Transverse colon (tissue), 4 donors: ENCODE measurements around the gene STING1.

Experiments
- EP300 ChIP-seq: sonication (generic); formaldehyde crosslinking; IDR thresholded peaks from one replicate; pipeline ENCODE4 v1.6.1; 2017; ENCODE audit warnings: antibody characterized with exemption, low read depth
- POLR2A ChIP-seq: fragments of 450-650 bp; IDR thresholded peaks from one replicate; pipeline ENCODE4 v1.6.1; 2016; ENCODE audit warnings: antibody characterized with exemption, mild to moderate bottlenecking, moderate library complexity
- POLR2AphosphoS5 ChIP-seq, 3 donors: sonication (generic); formaldehyde crosslinking; IDR thresholded peaks; one replicate each; pipeline ENCODE4 v1.6.1; 2016; ENCODE audit warnings: antibody characterized with exemption in 3 of 3
- TF ChIP-seq, protein P1 (sequence below), 5 experiments: fragments of 200-600 bp in 3 of 5; fragments of 450-650 bp in 2 of 5; sonication (generic) in 3 of 5; IDR thresholded peaks; 1 replicate in 2 of 5; 2 replicates in 3 of 5; pipeline ENCODE4 v1.5.1; 2016 to 2017; ENCODE audit warnings: antibody characterized with exemption in 5 of 5, inconsistent platforms in 3 of 5, mild to moderate bottlenecking in 2 of 5, moderate library complexity in 1 of 5

DNA sequence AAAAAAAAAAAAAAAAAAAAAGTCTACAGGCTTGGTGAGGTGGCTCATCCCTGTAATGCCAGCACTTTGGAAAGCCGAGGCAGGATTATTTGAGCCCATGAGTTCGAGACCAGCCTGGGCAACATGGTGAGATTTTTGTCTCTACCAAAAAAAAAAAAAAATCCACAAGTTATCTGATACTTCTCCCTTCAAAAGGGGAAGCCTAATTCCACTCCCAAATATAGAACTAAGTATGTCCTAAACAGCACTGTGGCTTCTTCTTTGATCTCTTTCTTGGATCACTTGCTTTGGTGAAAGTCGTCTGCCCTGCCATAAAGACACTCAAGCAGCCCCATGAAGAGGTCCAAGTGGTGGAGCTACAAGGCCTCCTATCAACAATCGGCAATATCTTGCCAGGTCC is 18.8 kb upstream of the STING1 start:
- TF ChIP-seq, protein P1, sequence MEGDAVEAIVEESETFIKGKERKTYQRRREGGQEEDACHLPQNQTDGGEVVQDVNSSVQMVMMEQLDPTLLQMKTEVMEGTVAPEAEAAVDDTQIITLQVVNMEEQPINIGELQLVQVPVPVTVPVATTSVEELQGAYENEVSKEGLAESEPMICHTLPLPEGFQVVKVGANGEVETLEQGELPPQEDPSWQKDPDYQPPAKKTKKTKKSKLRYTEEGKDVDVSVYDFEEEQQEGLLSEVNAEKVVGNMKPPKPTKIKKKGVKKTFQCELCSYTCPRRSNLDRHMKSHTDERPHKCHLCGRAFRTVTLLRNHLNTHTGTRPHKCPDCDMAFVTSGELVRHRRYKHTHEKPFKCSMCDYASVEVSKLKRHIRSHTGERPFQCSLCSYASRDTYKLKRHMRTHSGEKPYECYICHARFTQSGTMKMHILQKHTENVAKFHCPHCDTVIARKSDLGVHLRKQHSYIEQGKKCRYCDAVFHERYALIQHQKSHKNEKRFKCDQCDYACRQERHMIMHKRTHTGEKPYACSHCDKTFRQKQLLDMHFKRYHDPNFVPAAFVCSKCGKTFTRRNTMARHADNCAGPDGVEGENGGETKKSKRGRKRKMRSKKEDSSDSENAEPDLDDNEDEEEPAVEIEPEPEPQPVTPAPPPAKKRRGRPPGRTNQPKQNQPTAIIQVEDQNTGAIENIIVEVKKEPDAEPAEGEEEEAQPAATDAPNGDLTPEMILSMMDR (IDR thresholded peaks at IDR 0.05), result no peak
- TF ChIP-seq POLR2A (no peak), EP300 (no peak), POLR2AphosphoS5 (IDR thresholded peaks at IDR 0.05) (no peak)
